ENCODE data around the gene CD248.
"Not testable (repeated sequence)": the region's sequence is repeated elsewhere in the genome, so short reads cannot be mapped to it uniquely, and the experiment has no call there.

CD248 gene, protein sequence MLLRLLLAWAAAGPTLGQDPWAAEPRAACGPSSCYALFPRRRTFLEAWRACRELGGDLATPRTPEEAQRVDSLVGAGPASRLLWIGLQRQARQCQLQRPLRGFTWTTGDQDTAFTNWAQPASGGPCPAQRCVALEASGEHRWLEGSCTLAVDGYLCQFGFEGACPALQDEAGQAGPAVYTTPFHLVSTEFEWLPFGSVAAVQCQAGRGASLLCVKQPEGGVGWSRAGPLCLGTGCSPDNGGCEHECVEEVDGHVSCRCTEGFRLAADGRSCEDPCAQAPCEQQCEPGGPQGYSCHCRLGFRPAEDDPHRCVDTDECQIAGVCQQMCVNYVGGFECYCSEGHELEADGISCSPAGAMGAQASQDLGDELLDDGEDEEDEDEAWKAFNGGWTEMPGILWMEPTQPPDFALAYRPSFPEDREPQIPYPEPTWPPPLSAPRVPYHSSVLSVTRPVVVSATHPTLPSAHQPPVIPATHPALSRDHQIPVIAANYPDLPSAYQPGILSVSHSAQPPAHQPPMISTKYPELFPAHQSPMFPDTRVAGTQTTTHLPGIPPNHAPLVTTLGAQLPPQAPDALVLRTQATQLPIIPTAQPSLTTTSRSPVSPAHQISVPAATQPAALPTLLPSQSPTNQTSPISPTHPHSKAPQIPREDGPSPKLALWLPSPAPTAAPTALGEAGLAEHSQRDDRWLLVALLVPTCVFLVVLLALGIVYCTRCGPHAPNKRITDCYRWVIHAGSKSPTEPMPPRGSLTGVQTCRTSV

DNA sequence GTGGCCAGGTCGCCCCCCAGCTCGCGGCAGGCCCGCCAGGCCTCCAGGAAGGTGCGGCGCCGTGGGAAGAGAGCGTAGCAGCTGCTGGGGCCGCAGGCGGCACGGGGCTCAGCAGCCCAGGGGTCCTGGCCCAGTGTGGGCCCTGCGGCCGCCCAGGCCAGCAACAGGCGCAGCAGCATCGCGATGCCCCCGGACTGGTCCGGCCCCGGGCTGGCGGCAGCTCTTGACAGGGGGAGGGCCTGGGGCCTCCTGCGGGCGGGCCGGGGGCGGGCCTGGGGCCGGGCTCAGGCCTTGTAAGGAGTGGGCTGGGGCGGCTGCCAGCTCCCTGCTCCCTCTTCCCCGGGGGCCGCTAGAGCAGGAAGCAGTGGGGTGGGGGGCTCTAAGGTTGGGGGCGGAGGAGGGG is at the start of gene CD248:
Gene CD248, minus strand, starts transcription at position 196 of the 403 bp plus-strand sequence. Its CDS starts 17 bp downstream, at position 179.
- no peak for DNase-seq

DNA sequence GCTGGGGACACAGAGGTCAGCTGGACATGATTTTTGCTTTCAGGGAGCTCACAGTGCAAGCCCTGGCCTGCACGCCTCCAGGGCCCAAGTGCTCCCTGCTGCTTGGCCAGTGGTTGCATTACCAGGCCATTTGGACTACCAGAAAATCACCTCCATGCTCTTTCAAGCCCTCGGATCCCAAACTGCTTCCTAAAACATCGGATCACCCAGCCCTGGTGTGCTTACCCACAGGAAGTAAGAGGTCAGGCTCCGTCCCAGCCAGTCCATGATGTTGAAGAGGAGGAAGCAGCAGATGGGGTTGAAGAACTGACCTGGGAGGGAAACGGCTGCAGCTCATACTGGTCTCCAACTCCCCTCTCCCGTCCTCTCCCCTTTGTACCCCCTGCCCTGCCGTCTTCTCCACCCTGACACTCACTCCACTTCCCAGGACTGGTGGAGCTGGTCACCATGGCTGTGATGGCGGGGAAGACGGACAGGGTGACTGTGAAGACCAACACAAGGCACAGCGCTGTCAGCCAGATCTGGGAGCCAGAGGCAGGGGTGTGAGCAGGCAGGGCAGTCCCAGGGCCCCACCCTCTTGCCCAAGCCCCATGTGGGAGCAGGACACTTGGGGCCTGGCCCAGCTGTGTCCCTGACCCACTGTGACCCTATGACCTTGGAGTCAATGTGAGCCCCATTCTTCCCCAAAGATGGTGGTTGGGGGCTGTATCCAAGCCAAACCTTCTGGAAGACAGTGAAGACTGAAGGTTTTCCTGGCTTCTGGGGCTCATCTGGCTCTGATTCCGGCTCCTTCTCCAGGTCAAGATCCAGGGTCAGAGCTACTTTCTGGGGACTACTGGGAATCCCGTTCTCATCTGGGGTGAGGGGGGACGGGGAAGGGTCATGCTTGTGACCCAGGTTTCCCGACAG is 49.1 kb upstream of the CD248 start:
- no peak for DNase-seq

DNA sequence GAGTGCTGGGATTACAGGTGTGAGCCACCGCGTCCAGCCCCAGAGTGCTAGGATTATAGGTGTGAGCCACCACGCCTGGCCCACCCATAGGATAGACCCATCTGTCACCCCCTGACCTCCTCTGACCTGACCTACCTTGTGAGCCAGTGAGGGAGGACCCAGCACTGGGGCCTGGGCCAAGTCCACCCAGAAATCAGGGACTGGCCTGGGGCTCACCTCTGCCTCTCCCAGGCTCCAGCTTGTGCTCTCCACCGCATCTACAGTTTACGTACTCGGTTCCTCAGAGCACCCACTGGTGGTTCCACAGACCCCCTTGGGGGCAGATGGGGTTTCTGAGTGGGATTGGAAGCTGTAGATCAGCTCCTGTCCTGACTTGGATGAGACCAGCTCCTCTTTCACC is 48.3 kb upstream of the CD248 start:
- no peak for DNase-seq

DNA sequence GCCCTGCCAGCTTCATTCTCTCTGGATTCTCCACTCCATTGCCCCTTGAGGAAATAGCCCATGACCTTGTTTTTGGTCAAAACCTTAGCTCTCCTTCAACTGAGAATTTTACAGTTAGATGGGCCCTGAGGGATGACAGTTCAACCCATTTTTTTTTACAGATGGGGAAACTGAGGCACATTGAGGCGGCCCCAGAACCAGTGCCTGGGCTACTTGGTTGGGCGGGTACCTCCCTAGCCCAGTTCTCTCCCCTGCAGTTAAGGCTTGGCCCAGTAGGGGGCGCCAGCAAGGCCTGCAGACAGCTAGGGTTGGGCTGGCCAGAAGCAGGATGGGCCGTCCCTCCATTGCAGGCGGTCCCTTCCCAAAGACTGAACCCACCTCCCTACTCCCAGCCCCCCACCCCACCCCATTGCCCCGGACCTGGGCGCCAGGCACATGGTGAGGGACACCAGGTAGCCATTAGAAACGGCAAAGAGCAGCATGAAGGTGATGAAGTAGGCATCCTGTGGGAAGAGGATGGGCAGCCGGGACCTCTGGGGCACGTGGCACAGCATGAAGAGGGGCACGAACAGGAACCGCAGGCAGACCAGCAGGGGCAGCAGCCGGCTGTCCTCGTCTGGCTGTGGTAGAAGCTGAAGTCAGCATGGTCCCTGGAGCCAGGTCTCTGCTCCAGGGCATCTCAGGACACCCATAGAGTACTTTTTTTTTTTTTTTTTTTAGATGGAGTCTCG is 47.1 kb upstream of the CD248 start:
- no peak for DNase-seq

DNA sequence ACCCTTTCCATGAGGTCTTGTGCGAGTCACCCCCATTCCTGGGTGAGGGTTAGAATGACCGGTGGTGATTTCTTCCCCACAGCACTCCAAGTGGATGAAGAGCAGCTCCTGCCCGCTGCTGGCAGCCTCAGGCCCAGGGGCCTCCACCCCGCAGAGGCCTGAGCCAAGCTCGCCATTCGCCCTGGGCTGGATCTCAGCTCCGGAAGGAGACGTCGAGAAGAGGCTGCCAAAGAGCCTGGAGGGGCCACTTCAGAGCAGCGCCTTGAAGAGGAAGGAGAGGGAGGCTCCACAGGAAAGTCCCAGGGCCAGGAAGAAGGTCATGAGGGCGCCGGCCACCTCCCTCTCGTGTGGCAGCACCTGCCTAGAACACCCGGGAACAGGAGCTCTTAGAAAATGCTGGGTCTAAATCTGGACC is 46.4 kb upstream of the CD248 start:
- no peak for DNase-seq

DNA sequence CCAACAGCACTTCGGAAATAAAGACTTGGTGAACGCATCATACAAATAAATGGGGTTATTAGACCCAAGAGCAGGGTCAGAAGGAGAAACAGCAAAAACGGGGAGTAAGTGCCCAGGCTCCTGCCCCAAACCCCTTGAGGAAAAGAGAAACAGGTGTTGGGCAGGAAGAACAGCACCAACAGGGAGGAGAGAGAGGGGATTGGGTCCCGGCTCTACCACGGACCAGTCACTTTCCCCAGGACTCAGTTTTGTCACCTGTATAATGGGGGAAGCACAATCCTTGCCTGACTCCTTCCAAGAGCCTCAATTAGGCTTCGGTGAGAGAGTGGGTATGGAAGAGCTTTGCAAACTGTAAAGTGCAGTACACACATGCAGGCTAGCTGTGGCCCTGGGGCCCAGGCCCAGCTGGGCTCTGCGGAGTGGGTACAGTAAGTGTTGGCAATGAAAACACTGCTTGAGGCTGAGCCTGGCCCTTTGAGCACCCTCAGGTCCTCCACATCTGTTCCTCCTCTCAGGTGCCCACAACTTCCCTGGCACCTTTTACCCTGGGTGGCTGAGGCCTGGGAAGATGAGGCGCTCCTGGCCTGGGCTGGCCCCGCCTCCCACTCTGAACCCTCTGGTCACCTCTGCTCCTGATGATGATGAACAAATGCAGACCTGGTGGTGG is 45.8 kb upstream of the CD248 start:
- DNase-seq, result no peak

DNA sequence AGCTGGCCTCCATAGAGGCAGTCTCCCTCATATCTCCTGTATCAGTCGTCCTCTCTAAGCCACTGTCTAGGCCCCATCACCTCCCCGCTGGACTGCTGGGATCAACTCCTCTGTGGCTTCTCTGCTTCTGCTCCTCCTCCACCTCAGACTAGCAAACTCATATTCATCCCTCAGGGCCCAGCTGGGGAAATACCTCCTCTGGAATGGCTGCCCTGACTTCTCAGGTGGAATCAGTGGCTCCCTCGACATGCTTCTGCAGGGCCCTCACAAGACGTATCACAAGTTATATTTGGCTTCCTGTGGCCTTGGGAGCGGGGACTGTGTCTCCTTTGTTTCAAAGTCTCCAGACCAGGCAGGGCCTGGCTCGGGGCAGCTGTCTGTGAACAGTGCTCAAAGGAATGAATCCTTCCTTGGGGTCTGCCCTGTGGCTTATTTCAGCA is 44.7 kb upstream of the CD248 start:
- no peak for DNase-seq

DNA sequence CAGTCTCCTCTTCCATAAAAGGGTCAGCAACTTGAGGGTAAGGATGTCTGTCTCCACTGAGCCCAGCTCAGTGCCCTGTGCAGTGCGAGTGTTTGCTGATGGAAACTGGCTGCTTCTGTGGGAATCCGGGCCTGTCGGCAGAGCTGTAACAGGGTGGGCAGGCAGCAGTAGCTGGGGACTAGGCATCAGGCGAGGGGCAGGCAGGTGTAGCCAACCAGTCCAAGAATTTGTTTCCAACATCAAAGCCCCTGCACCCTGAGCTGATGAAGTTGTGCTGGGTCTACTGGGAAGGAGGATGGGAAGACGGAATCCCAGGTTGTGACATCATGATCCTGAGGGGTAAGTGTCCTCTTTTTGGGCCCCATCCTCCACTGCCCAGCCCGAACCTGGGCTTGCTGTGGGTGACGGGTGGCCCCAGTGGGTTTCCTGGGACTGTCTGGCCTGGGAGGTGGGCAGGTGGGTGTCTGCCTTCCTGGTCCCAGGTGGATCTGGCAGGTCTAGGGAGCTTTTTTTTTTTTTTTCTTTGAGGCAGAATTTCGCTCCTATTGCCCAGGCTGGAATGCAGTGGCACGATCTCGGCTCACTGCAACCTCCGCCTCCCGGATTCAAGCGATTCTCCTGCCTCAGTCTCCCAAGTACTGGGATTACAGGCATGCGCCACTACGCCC is 43.7 kb upstream of the CD248 start:
- no peak for DNase-seq

DNA sequence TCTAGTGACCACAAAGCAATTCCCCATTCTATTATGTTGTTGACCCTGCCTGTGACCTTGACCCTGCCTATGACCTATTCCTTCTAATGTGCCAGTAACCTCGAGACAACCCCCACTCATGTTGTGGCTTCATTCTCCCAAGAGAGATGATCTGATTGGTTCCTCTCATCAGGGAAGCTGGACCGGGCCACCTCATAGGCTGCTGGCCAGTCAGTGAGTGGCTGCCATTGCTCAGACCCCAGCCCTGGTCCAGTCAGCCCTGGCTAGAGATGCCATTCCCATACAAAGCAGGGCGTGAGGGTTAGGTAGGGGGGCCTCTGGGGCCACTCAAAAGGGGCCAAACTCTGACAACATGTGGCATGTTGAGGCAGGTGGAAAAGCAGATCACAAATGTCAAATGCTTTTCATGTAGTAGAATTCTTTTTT is 42.8 kb upstream of the CD248 start:
- no peak for DNase-seq

DNA sequence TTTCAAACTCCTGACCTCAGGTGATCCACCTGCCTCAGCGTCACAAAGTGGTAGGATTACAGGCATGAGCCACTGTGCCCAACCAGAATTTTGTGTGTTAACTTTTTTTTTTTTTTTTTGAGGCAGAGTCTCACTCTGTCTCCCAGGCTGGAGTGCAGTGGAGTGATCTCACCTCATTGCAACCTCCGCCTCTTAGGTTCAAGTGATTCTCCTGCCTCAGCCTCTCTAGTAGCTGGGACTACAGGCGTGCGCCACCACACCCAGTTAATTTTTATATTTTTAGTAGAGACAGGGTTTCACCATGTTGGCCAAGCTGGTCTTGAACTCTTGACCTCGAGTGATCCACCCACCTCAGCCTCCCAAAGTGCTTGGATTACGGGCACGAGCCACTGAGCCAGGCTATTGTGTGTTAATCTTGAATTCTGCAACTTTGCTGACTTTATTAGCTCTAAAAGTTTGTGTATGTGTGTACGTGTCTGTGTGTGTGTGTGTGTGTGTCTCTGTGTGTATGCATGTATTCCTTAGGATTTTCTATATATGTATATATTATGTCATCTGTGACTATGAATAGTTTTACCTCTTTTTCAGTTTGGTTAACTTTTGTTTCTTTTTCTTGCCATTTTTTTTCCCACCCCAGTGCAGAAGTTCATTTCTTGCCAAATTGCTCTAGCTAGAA is 33.9 kb upstream of the CD248 start:
- not testable (repeated sequence) for DNase-seq

DNA sequence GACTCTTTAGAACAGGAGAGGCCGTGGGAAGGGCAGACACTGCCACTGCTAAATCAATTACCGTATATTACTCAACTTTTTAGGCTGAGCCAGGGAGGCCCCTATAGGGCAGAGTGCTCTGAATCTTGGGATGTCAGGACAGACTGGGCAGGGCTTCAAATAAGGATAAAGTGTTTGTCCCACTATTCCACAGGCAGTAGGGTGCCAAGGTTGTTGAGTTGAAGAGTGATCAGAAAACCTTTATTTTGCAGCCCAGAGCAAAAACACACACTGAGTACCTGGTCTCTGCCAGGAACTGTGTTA is 32.2 kb upstream of the CD248 start:
- no peak for DNase-seq

DNA sequence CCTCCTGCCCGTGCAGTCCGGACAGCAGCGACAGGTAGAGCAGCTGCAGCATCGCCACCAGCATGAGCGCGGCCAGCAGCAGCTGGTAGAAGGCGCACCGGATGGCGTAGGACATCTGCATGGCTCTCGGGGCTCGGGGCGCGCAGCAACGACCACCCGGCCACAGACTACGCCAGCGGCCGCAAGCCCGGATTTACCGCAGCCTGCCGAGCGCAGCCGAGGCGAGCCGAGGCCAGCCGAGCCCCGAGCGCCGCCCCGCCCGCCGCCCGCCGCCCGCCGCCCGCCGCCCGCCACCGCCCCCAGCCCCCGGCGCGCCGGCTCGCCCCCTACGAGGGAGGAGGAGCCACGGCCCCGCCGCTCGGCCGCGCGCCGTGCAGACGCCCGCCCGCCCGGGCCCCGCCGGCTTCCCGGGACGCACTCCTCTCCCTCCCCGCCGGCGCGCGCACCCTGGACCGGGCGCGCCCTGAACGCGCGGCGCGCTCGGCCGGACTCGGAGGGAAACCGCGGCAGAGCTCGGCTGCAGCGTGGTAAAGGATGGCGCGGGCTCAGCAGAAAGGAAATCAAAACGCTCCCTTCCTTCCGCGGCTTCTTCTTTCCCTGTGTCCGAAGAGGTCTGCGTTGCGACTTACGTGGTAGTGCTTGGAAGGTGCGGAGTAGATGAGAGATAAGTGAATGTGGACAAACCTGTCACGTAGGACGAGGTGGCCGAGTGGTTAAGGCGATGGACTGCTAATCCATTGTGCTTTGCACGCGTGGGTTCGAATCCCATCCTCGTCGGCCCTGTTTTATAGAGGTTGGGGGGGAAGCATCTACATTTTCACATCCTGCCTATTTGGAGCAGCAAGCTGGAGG is 30.8 kb upstream of the CD248 start, which contains the start of gene B4GAT1:
Gene B4GAT1, minus strand, starts transcription at position 205 of the 852 bp plus-strand sequence. Its CDS starts 84 bp downstream, at position 121.
- peak; percentile 21 for DNase-seq

DNA sequence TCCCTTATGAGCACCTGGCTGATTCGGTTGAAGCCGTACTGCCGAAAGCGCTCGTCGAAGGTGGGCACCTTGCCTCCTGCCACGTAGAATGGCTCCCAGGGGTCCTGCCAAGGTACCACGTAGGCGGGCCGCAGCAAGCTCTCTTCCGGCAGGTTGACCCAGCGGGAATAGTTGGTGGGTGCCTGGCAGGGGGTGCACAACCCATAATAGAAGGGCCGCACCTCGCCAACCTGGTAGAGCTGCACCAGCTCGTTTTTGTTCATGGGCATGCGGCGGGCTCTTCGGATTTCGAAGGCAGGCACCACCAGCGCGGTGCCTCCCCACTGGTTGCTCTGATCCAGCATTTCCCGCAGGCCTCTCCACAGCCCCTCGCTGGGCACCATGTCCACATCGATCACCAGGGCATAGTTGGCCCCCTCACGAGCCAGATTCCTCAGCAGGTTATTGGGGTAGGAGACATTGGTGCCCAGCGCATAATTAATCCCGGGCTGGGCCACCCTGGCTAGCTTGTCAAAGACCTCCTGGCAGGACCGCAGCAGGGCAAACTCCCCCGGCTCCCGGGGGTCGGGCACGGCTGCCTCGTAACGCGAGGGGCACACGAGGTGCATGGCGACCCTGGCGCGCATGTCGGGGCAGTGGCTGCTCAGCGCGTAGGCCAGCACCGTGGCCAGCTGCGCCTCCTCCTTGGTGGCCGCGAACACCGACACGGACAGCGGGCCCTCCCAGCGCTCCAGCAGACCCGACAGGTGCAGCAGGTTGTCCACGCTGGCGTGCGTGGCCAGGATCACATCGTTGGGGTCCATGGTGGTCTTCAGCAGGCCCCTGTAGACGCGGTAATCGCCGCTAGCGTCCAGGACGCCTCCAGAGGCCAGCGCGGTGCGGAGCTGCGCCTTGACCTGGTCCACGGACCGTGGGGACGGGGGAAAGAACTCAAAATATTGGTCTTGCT is 29.9 kb upstream of the CD248 start:
- no peak for DNase-seq

DNA sequence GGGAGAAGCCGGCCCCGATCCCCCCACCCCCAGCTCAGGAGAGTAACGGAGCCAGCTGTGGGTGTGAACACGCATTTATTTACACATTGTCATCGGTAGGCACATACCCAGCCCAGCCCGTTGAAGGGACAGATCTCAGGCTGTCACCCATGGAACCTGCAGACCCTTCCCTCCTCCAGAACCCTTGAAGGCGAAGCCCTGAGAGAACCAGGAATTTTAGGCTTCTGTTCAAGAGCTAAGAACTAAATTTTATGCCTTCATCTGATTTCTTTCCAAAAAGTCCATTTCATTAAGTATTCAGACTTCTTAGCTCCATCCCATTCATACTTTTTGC is 28.4 kb upstream of the CD248 start:
- no peak for DNase-seq

DNA sequence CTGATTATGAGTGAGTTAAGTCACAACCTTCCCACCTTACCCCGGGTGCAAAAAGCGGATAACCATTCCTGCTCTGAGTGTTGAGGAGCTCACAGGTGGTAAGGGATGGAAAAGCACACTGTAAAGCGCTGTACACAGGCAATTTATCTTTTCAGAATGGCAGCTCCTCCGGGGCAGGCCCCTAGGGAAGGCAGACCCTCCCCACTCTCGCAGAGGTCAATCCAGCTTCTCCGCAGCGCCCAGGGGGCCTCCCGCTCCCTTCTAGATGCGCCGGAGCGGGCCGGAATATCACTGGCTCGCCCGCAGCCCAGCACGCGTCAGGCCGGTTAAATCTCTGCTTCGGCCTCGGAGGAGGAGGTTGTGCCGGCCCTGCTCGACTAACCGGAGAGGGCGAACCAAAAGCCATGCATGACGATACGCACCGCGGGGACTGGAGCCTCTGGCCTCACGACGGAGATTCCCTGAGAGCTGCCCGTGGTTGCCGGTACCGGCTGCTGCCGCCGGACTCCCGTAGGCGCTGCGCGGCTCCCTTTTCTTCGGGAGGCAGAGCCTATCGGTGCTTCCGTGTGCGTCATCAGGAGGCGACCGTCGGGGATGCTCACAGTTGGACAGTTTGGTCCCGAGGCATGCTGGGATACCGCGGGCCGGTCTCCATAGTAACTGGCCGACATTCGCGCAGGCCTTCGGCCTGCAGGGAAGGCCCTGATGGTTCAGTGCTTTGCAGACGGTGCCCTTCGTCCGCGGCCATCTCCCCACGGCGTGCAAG is 27.9 kb upstream of the CD248 start, which contains the start of gene BRMS1:
Gene BRMS1, minus strand, starts transcription at position 555 of the 766 bp plus-strand sequence. CDS start 2,870 bp downstream, outside the sequence.
- DNase-seq, result peak; percentile 71

DNA sequence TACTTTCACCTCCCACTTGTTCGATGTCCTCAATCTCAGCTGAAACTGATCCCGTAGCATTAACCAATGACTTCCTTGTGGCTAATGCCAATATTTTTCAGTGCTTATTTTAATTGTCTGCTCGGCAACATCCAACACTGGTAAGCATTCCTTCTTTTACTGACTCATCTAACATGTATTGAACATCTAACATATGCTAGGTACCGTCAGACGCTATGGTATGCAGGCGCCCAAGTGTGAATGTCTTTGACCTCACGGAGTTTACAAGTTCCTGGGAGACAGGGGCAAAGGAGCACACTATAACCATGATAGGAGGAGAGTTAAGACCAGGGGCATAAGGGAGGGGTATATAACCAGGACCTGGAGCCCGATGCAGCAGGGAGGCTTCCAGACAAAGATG is 26.3 kb upstream of the CD248 start:
- no peak for DNase-seq

DNA sequence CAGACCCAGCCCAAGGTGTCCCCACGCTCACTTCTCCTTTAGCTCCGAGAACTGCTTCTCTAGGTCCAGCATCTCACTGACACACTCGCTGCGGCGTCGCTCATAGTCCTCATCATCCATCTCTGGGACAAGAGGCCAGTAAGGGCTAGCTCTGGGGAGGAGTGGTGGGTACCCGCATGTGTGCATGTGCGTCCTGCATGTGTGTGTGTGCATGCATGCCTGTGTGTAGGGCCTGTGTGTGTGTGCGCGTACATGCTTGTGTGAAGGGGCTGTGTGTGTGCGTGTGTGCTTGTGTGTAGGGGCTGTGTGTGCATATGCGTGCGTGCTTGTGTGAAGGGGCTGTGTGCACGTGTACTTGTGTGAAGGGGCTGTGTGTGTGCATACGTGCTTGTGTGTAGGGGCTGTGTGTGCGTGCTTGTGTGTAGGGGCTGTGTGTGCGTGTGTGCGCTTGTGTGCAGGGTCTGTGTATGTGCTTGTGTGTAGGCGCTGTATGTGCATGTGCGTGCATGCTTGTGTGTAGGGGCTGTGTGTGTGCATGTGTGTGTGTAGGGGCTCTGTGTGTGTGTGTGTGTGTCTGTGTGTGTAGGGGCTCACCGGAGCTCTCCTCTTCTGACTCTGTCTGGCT is 24.8 kb upstream of the CD248 start:
- no peak for DNase-seq
